OCI-LY1 (cell line): ENCODE data around the gene UBR4.

Experiments
- H2AFZ ChIP-seq: fragments of 200-600 bp; sonication (generic), shearing (Covaris generic); 2 replicates; pipeline ENCODE4 v1.6.0; 2014; ENCODE audit warnings: antibody characterized with exemption, mild to moderate bottlenecking, low read length
- H3F3A ChIP-seq: fragments of 200-600 bp; sonication (generic), shearing (Covaris generic); 2 replicates; pipeline ENCODE4 v1.6.0; 2014; ENCODE audit warnings: mild to moderate bottlenecking, antibody characterized with exemption, low read length, moderate library complexity; ENCODE audit not compliant: insufficient read depth
- H3K27ac ChIP-seq: fragments of 200-600 bp; sonication (generic); 2 replicates; pipeline ENCODE4 v1.5.1; 2014; ENCODE audit warnings: low read length, mixed run types, mild to moderate bottlenecking, low read depth; ENCODE audit not compliant: poor library complexity, severe bottlenecking
- H3K27me3 ChIP-seq: fragments of 200-600 bp; sonication (generic); 2 replicates; pipeline ENCODE4 v1.6.0; 2014; ENCODE audit warnings: antibody characterized with exemption, mild to moderate bottlenecking, low read length, moderate library complexity; ENCODE audit not compliant: insufficient read depth
- H3K36me3 ChIP-seq: fragments of 200-600 bp; sonication (generic); 2 replicates; pipeline ENCODE4 v1.6.1; 2014; ENCODE audit warnings: mild to moderate bottlenecking, antibody characterized with exemption, low read length, moderate library complexity, mixed read lengths; ENCODE audit not compliant: insufficient read depth
- H3K4me1 ChIP-seq: fragments of 200-600 bp; sonication (generic); 2 replicates; pipeline ENCODE4 v1.5.1; 2014; ENCODE audit warnings: mild to moderate bottlenecking, low read length, moderate library complexity; ENCODE audit not compliant: insufficient read depth, severe bottlenecking
- H3K4me2 ChIP-seq: fragments of 200-600 bp; sonication (generic), shearing (Covaris generic); 2 replicates; pipeline ENCODE4 v1.6.1; 2014; ENCODE audit warnings: low read length
- H3K4me3 ChIP-seq: fragments of 200-600 bp; sonication (generic); 2 replicates; pipeline ENCODE4 v1.5.1; 2014; ENCODE audit warnings: low read length, low read depth, mild to moderate bottlenecking, mixed read lengths; ENCODE audit not compliant: poor library complexity, severe bottlenecking
- H3K79me2 ChIP-seq: fragments of 200-600 bp; shearing (Covaris generic); 2 replicates; pipeline ENCODE4 v1.6.1; 2016; ENCODE audit warnings: mixed run types, low read length, mixed read lengths; ENCODE audit not compliant: insufficient read depth
- H3K9ac ChIP-seq: fragments of 200-600 bp; sonication (generic), shearing (Covaris generic); 2 replicates; pipeline ENCODE4 v1.6.1; 2014; ENCODE audit warnings: mild to moderate bottlenecking, low read length, mixed read lengths
- H3K9me2 ChIP-seq: fragments of 200-600 bp; sonication (generic), shearing (Covaris generic); 2 replicates; pipeline ENCODE4 v1.6.1; 2014; ENCODE audit warnings: low read depth, mild to moderate bottlenecking, low read length, mixed read lengths
- H3K9me3 ChIP-seq: fragments of 200-600 bp; shearing (Covaris generic); 2 replicates; pipeline ENCODE4 v1.6.1; 2014; ENCODE audit warnings: low read length, mixed read lengths
- H4K20me1 ChIP-seq: fragments of 200-600 bp; sonication (generic), shearing (Covaris generic); 2 replicates; pipeline ENCODE4 v1.6.0; 2016; ENCODE audit warnings: mild to moderate bottlenecking, low read length; ENCODE audit not compliant: insufficient read depth
- EZH2 ChIP-seq: fragments of 200-600 bp; sonication (generic), shearing (Covaris generic); IDR thresholded peaks from 2 replicates; pipeline ENCODE4 v1.8.0; 2017; ENCODE audit warnings: borderline replicate concordance, mixed run types, mild to moderate bottlenecking, antibody characterized with exemption, low read length, moderate library complexity, mixed read lengths
- TF ChIP-seq, protein P1 (sequence below): fragments of 200-600 bp; sonication (generic), shearing (Covaris generic); IDR thresholded peaks from 2 replicates; pipeline ENCODE4 v1.5.1; 2017; ENCODE audit warnings: mild to moderate bottlenecking, antibody characterized with exemption, low read length, moderate library complexity, mixed read lengths

UBR4 gene

GRCh38 chr1:19028546-19029129 is 181.4 kb downstream of the UBR4 start:
- Histone ChIP-seq H3K79me2 (no peaks in the 10 kb centered on the region), H3F3A (no peaks in the 10 kb centered on the region), H3K27ac (no peak overlapping the region), H3K9me2 (no peaks in the 10 kb centered on the region), H3K36me3 (no peaks in the 10 kb centered on the region), H3K9ac (no peak overlapping the region), H3K4me3 (no peak overlapping the region), H3K9me3 (no peaks in the 10 kb centered on the region), H3K4me1 (no peaks in the 10 kb centered on the region), H3K4me2 (no peak overlapping the region), H4K20me1 (no peaks in the 10 kb centered on the region), H2AFZ (no peak overlapping the region), H3K27me3 (no peaks in the 10 kb centered on the region)
- no peak for TF ChIP-seq EZH2
- TF ChIP-seq, protein P1, sequence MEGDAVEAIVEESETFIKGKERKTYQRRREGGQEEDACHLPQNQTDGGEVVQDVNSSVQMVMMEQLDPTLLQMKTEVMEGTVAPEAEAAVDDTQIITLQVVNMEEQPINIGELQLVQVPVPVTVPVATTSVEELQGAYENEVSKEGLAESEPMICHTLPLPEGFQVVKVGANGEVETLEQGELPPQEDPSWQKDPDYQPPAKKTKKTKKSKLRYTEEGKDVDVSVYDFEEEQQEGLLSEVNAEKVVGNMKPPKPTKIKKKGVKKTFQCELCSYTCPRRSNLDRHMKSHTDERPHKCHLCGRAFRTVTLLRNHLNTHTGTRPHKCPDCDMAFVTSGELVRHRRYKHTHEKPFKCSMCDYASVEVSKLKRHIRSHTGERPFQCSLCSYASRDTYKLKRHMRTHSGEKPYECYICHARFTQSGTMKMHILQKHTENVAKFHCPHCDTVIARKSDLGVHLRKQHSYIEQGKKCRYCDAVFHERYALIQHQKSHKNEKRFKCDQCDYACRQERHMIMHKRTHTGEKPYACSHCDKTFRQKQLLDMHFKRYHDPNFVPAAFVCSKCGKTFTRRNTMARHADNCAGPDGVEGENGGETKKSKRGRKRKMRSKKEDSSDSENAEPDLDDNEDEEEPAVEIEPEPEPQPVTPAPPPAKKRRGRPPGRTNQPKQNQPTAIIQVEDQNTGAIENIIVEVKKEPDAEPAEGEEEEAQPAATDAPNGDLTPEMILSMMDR, result no peak

- Histone ChIP-seq H3K79me2 (no peaks in the 10 kb centered on the region), H3K4me1 (no peaks in the 10 kb centered on the region), H3K27ac (no peak overlapping the region), H3F3A (no peaks in the 10 kb centered on the region), H3K36me3 (no peaks in the 10 kb centered on the region), H3K4me2 (no peak overlapping the region), H3K9me3 (no peaks in the 10 kb centered on the region), H3K4me3 (no peak overlapping the region), H4K20me1 (no peaks in the 10 kb centered on the region), H3K9ac (no peak overlapping the region), H3K27me3 (no peaks in the 10 kb centered on the region), H2AFZ (no peak overlapping the region), H3K9me2 (no peaks in the 10 kb centered on the region)
- TF ChIP-seq EZH2, result no peak
- TF ChIP-seq, protein P1, result no peak
These were observed 182.0 kb downstream of the UBR4 start for GRCh38 chr1:19028110-19028509.
